IMR-90 (cell line): ENCODE data around the gene SEPTIN8. TPM values are rescaled to one million over a fixed set of nuclear protein-coding genes. Genes with fewer than 3 reads are reported as not detected.

Experiments used
- ATAC-seq: fragments of 200-7000 bp; cut with Tn5 transposase; 2 replicates; pipeline ENCODE4 v1.9.1; 2020; ENCODE audit warnings: low read depth, mild to moderate bottlenecking, moderate library complexity
- BruUV-seq: library from RNA; stranded (reverse); fragments of 400-500 nt; replicated peaks from 2 replicates; lab custom pipeline; 2021; lab: Mats Ljungman, UMichigan
- CTCF ChIA-PET: fragments of 300-600 bp; formaldehyde crosslinking; extraction: SDS; loops from one replicate; lab custom pipeline; 2021; ENCODE audit warnings: antibody characterized with exemption; lab: Yijun Ruan, JAX
- POLR2A ChIA-PET: fragments of 300-600 bp; sonication (Branson Sonifier 250); formaldehyde crosslinking; loops from one replicate; lab custom pipeline; 2022; ENCODE audit warnings: antibody characterized with exemption; ENCODE audit not compliant: unreplicated experiment; lab: Charles Lee
- DNase-seq: peaks from one replicate; pipeline ENCODE4 v3.0.0; 2013
- H2AFZ ChIP-seq: replicated peaks from 2 replicates; pipeline ENCODE3; 2013; ENCODE audit warnings: low read length, mild to moderate bottlenecking; ENCODE audit not compliant: poor library complexity
- H2AK5ac ChIP-seq: 2 replicates; pipeline ENCODE4 v1.6.1; 2013; ENCODE audit warnings: low read depth, low read length, inconsistent platforms
- H2AK9ac ChIP-seq: replicated peaks from 2 replicates; pipeline ENCODE3; 2013; ENCODE audit warnings: mild to moderate bottlenecking, low read depth, low read length, moderate library complexity; ENCODE audit not compliant: poor library complexity
- H2BK120ac ChIP-seq: 2 replicates; pipeline ENCODE4 v1.6.1; 2013; ENCODE audit warnings: low read depth, low read length, inconsistent platforms
- H2BK15ac ChIP-seq: 3 replicates; pipeline ENCODE4 v1.6.1; 2013; ENCODE audit warnings: low read depth, low read length, inconsistent platforms
- H2BK20ac ChIP-seq: 2 replicates; pipeline ENCODE4 v1.6.1; 2013; ENCODE audit warnings: low read depth, mild to moderate bottlenecking, inconsistent platforms, low read length, moderate library complexity
- H2BK5ac ChIP-seq: 2 replicates; pipeline ENCODE4 v1.6.1; 2013; ENCODE audit warnings: mild to moderate bottlenecking, low read depth, low read length, inconsistent platforms; ENCODE audit not compliant: poor library complexity, severe bottlenecking
- H3K14ac ChIP-seq: replicated peaks from 2 replicates; pipeline ENCODE4 v1.6.1; 2013; ENCODE audit warnings: low read depth, low read length, inconsistent platforms
- H3K18ac ChIP-seq: 2 replicates; pipeline ENCODE4 v1.6.1; 2013; ENCODE audit warnings: low read depth, low read length, control low read depth
- H3K23ac ChIP-seq: 2 replicates; pipeline ENCODE4 v1.6.1; 2013; ENCODE audit warnings: low read depth, low read length, inconsistent platforms
- H3K27ac ChIP-seq: 2 replicates; pipeline ENCODE4 v1.5.1; 2013; ENCODE audit warnings: mild to moderate bottlenecking, control low read depth, low read length; ENCODE audit not compliant: insufficient read depth
- H3K27me3 ChIP-seq: 2 replicates; pipeline ENCODE4 v1.6.1; 2013; ENCODE audit warnings: low read length; ENCODE audit not compliant: control insufficient read depth, insufficient read depth
- H3K36me3 ChIP-seq: 2 replicates; pipeline ENCODE4 v1.6.1; 2013; ENCODE audit warnings: low read length, mixed read lengths; ENCODE audit not compliant: control insufficient read depth, insufficient read depth
- H3K4ac ChIP-seq: 2 replicates; pipeline ENCODE4 v1.6.1; 2013; ENCODE audit warnings: low read depth, low read length, inconsistent platforms
- H3K4me1 ChIP-seq: 2 replicates; pipeline ENCODE4 v1.6.1; 2013; ENCODE audit warnings: low read length, mixed read lengths; ENCODE audit not compliant: control insufficient read depth, insufficient read depth
- H3K4me2 ChIP-seq: 2 replicates; pipeline ENCODE4 v1.6.1; 2013; ENCODE audit warnings: low read depth, mild to moderate bottlenecking, control low read depth, low read length, moderate library complexity
- H3K4me3 ChIP-seq: 2 replicates; pipeline ENCODE4 v1.5.1; 2013; ENCODE audit warnings: low read depth, mild to moderate bottlenecking, control low read depth, low read length, moderate library complexity; ENCODE audit not compliant: insufficient read depth
- H3K56ac ChIP-seq: 2 replicates; pipeline ENCODE4 v1.6.1; 2013; ENCODE audit warnings: low read length, inconsistent platforms; ENCODE audit not compliant: insufficient read depth; ENCODE audit errors: extremely low read depth
- H3K79me1 ChIP-seq, 2 experiments: 2 replicates each; pipeline ENCODE4 v1.6.1; 2013; ENCODE audit warnings: low read length in 2 of 2, inconsistent platforms in 1 of 2, low read depth in 1 of 2
- H3K9ac ChIP-seq: 2 replicates; pipeline ENCODE4 v1.6.1; 2013; ENCODE audit warnings: low read depth, low read length, control low read depth
- H3K9me1 ChIP-seq: 2 replicates; pipeline ENCODE4 v1.6.1; 2013; ENCODE audit warnings: low read length, inconsistent platforms; ENCODE audit not compliant: insufficient read depth
- H3K9me3 ChIP-seq: 2 replicates; pipeline ENCODE4 v1.6.1; 2013; ENCODE audit warnings: low read length; ENCODE audit not compliant: control insufficient read depth, insufficient read depth
- H4K20me1 ChIP-seq: 2 replicates; pipeline ENCODE4 v1.6.1; 2013; ENCODE audit warnings: low read length, inconsistent platforms; ENCODE audit not compliant: insufficient read depth
- H4K5ac ChIP-seq: 2 replicates; pipeline ENCODE4 v1.6.1; 2013; ENCODE audit warnings: mild to moderate bottlenecking, low read depth, low read length, control low read depth
- H4K8ac ChIP-seq, 2 experiments: 2 replicates each; pipeline ENCODE4 v1.6.1; 2013; ENCODE audit warnings: low read depth in 2 of 2, low read length in 2 of 2, control low read depth in 1 of 2, inconsistent platforms in 1 of 2
- H4K91ac ChIP-seq: 2 replicates; pipeline ENCODE4 v1.6.1; 2013; ENCODE audit warnings: low read depth, low read length, inconsistent platforms; ENCODE audit not compliant: insufficient read depth
- CHD1 ChIP-seq: IDR thresholded peaks from 2 replicates; pipeline ENCODE4 v1.6.1; 2012; ENCODE audit warnings: low read depth, low read length, improper control_type of control experiment
- MAZ ChIP-seq: IDR thresholded peaks from 2 replicates; pipeline ENCODE4 v1.6.1; 2012; ENCODE audit warnings: low read depth, mild to moderate bottlenecking, low read length, improper control_type of control experiment, moderate library complexity, borderline replicate concordance
- MXI1 ChIP-seq: IDR thresholded peaks from 2 replicates; pipeline ENCODE4 v1.6.1; 2012; ENCODE audit warnings: low read depth, mild to moderate bottlenecking, low read length, moderate library complexity, borderline replicate concordance
- RCOR1 ChIP-seq: IDR thresholded peaks from 2 replicates; pipeline ENCODE4 v1.6.1; 2012; ENCODE audit warnings: mild to moderate bottlenecking, low read length, improper control_type of control experiment; ENCODE audit not compliant: insufficient replicate concordance
- WGBS, 2 experiments: methylation state at CpG; one replicate each; pipeline versions ENCODE4 v1.1.5 to v1.1.7; 2013; ENCODE audit warnings: missing lambda C conversion rate in 2 of 2; ENCODE audit not compliant: insufficient read length in 1 of 2; ENCODE audit errors: extremely low coverage in 2 of 2; 5-methylcytosine and 5-hydroxymethylcytosine counted together
- dilution Hi-C: fragments of 300-500 bp; cut with HindIII; formaldehyde crosslinking; loops from one replicate; pipeline ENCODE4 v1.14.3; 2018; ENCODE audit warnings: low sequenced_read_pairs; ENCODE audit not compliant: unreplicated experiment
- in situ Hi-C: fragments of 300-500 bp; cut with MboI; formaldehyde crosslinking; loops from 3 replicates; pipeline ENCODE4 v1.14.3; 2019; ENCODE audit warnings: low sequenced_read_pairs, inconsistent platforms, mixed read lengths
- intact Hi-C: fragments of 100-400 bp; cut with micrococcal nuclease; formaldehyde crosslinking; loops from 2 replicates; pipeline ENCODE4 v1.10.0; 2022
- polyA plus RNA-seq, 3 experiments: library from polyadenylated mRNA; depleted of rRNA; stranded (reverse); fragments of >200 nt; gene quantifications; 2 replicates each; pipeline ENCODE4 v1.2.3, GENCODE V29; 2012; ENCODE audit warnings: low replicate concordance in 1 of 3
- total RNA-seq: library from RNA; depleted of rRNA; stranded (reverse); fragments of >200 nt; gene quantifications from 2 replicates; pipeline ENCODE4 v1.2.3, GENCODE V29; 2012

The SEPTIN8 gene
- total and polyA plus RNA-seq, 2 of the 4 experiments (the other 2 are of a cell fraction): 56.2 to 67.2 TPM

- H3K27ac ChIP-seq: peak within 1 kb of the TSS; percentile 64
- H2AFZ ChIP-seq: peak within 1 kb of the TSS; percentile 96
- POLR2A ChIA-PET: interaction anchor here (0.6 to 0.7 kb wide), 2 partner anchors 8 to 9 kb away, joined by 3 to 7 read pairs; no protein-coding TSS in a partner anchor
Observed at GRCh38 chr5:132736853-132737833, 39.9 kb downstream of the SEPTIN8 start, which contains the start of gene KIF3A. Gene KIF3A (minus strand): TSS chr5:132737546. CDS start chr5:132737419, 127 bp downstream.

More at GRCh38 chr5:132736853-132737833, 39.9 kb downstream of the SEPTIN8 start, which contains the start of gene KIF3A:
- no peak within 1 kb of the TSS for H3K56ac ChIP-seq
- no peak within 1 kb of the TSS for H2AK5ac ChIP-seq
- H3K23ac ChIP-seq: no peak within 1 kb of the TSS
- peak within 1 kb of the TSS; percentile 6; the same call in 1 of the 2 replicates for H3K4ac ChIP-seq
- peak; percentile 91 for DNase-seq
- H3K9me3 ChIP-seq: peaks cover under 1% of the 10 kb centered on the region; the same call in 1 of the 2 replicates
- no peak within 1 kb of the TSS for H3K18ac ChIP-seq
- peak within 1 kb of the TSS; percentile 95 for H3K4me2 ChIP-seq
- no peaks in the 10 kb centered on the region for H3K27me3 ChIP-seq
- H4K5ac ChIP-seq: peak within 1 kb of the TSS; percentile 18; the same call in 1 of the 2 replicates
- H4K8ac ChIP-seq: peak within 1 kb of the TSS; percentile 61 to 86
- H3K79me1 ChIP-seq: peaks cover 12 to 13% of the 10 kb centered on the region in 2 experiments; a peak in 3 of 4 replicates
- dilution Hi-C loops (no loop called here), in situ Hi-C loops (no loop called here), intact Hi-C loops (no loop called here)
- H4K91ac ChIP-seq: peak within 1 kb of the TSS; percentile 26; the same call in 1 of the 2 replicates
- H3K9ac ChIP-seq: peak within 1 kb of the TSS; percentile 80
- WGBS, 2 experiments: 1% methylated on average over 49 of the region's 81 CpGs; no CpG with 5 or more reads in 1 of the 2 experiments
- no peaks in the 10 kb centered on the region for H3K4me1 ChIP-seq
- BruUV-seq: no TSS peak
- no peak within 1 kb of the TSS for H2BK120ac ChIP-seq
- H2BK20ac ChIP-seq: no peak within 1 kb of the TSS
- no peaks in the 10 kb centered on the region for H4K20me1 ChIP-seq
- 0 out of 2 replicates have a peak within 1 kb of the TSS, but pooled peaks have one; percentile 31 for H3K14ac ChIP-seq
- H2AK9ac ChIP-seq: no peak within 1 kb of the TSS
- CTCF ChIA-PET: interaction anchor here (0.5 to 1.3 kb wide), 4 partner anchors 10 to 83 kb away, joined by 3 to 6 read pairs (median 4); partner anchors contain the start of gene CCNI2
- H2BK15ac ChIP-seq: no peak within 1 kb of the TSS
- peaks cover 2% of the 10 kb centered on the region; the same call in 1 of the 2 replicates for H3K36me3 ChIP-seq
- peak within 1 kb of the TSS; percentile 84 for H3K4me3 ChIP-seq
- TF ChIP-seq MXI1 (peak; percentile 61; the same call in 1 of the 2 replicates), CHD1 (no peak), MAZ (no peak), RCOR1 (no peak)
- H3K9me1 ChIP-seq: 0 out of 2 replicates have a peak, but pooled peaks cover 5% of the 10 kb centered on the region
- peak; percentile 99 for ATAC-seq
- H2BK5ac ChIP-seq: no peak within 1 kb of the TSS
